Skin epidermis (tissue), 12 donors: Measurements from ENCODE around the gene INSL3.

ENCODE experiments used
- H3K27ac ChIP-seq, 21 experiments: fragments of 200-600 bp; sonication (generic) in 11 of 21; one replicate each; pipeline ENCODE4 v1.5.0; 2020; ENCODE audit warnings: mild to moderate bottlenecking in 3 of 21, inconsistent platforms in 2 of 21, moderate library complexity in 2 of 21
- H3K4me3 ChIP-seq, 7 experiments: fragments of 200-600 bp; sonication (generic) in 2 of 7; one replicate each; pipeline ENCODE4 v1.5.0; 2020; ENCODE audit warnings: inconsistent platforms in 2 of 7, mild to moderate bottlenecking in 2 of 7, moderate library complexity in 1 of 7

Gene INSL3

GRCh38 chr19:17821190-17821589 is at the start of gene INSL3:
Gene INSL3 (minus strand): TSS chr19:17821519. CDS start chr19:17821506, 13 bp downstream.
- Histone ChIP-seq H3K4me3 (no peak within 1 kb of the TSS), H3K27ac (no peak within 1 kb of the TSS)

GRCh38 chr19:17869114-17869608 is 47.8 kb upstream of the INSL3 start:
- H3K27ac ChIP-seq, result no peak overlapping the region
- H3K4me3 ChIP-seq, result no peak overlapping the region

- H3K4me3 ChIP-seq, result no peak overlapping the region
- no peak overlapping the region for H3K27ac ChIP-seq
These were observed 47.4 kb upstream of the INSL3 start for GRCh38 chr19:17868669-17869068.

- Histone ChIP-seq H3K27ac (no peak overlapping the region), H3K4me3 (no peak overlapping the region)
These were observed 45.7 kb upstream of the INSL3 start for GRCh38 chr19:17866964-17867486.

- H3K4me3 ChIP-seq, result no peak overlapping the region
- no peak overlapping the region for H3K27ac ChIP-seq
These were observed 45.1 kb upstream of the INSL3 start for GRCh38 chr19:17866312-17866963.

- Histone ChIP-seq H3K4me3 (no peak overlapping the region), H3K27ac (no peak overlapping the region)
These were observed 44.3 kb upstream of the INSL3 start for GRCh38 chr19:17865364-17866311.

- H3K27ac ChIP-seq, result peak overlapping the region in 5 of 21 experiments; percentile 18 to 64 (median 47)
- no peak overlapping the region for H3K4me3 ChIP-seq
These were observed 42.3 kb upstream of the INSL3 start for GRCh38 chr19:17863520-17864182.

GRCh38 chr19:17862711-17863519 is 41.6 kb upstream of the INSL3 start:
- Histone ChIP-seq H3K27ac (peak overlapping the region in 3 of 21 experiments; percentile 11 to 97 (median 64)), H3K4me3 (no peak overlapping the region)

GRCh38 chr19:17861542-17862402 is 40.5 kb upstream of the INSL3 start:
- H3K27ac ChIP-seq, result peak overlapping the region in 5 of 21 experiments; percentile 94 to 98 (median 97)
- H3K4me3 ChIP-seq, result peak overlapping the region in 6 of 7 experiments; percentile 77 to 98 (median 96)

GRCh38 chr19:17860993-17861360 is 39.7 kb upstream of the INSL3 start:
- Histone ChIP-seq H3K27ac (peak overlapping the region in 17 of 21 experiments; percentile 27 to 98 (median 95)), H3K4me3 (peak overlapping the region; percentile 77 to 98 (median 95))

- H3K4me3 ChIP-seq, result peak overlapping the region; percentile 77 to 98 (median 95)
- peak overlapping the region; percentile 49 to 98 (median 95) for H3K27ac ChIP-seq
These were observed 39.1 kb upstream of the INSL3 start for GRCh38 chr19:17860331-17860992.

GRCh38 chr19:17859533-17860330 is 38.4 kb upstream of the INSL3 start, which contains the start of gene RPL18A:
Gene RPL18A (plus strand): TSS chr19:17859910. CDS start chr19:17859957, 47 bp downstream.
- Histone ChIP-seq H3K27ac (peak within 1 kb of the TSS; percentile 49 to 98 (median 95)), H3K4me3 (peak within 1 kb of the TSS; percentile 77 to 98 (median 95))

GRCh38 chr19:17855280-17856152 is 34.2 kb upstream of the INSL3 start:
- Histone ChIP-seq H3K4me3 (no peak overlapping the region), H3K27ac (no peak overlapping the region)

- no peak overlapping the region for H3K4me3 ChIP-seq
- no peak overlapping the region for H3K27ac ChIP-seq
These were observed 32.7 kb upstream of the INSL3 start for GRCh38 chr19:17854061-17854460.

- H3K27ac ChIP-seq, result peak overlapping the region in 20 of 21 experiments; percentile 25 to 99 (median 88)
- H3K4me3 ChIP-seq, result no peak overlapping the region
These were observed 27.4 kb upstream of the INSL3 start for GRCh38 chr19:17848595-17849292.
